ENCODE measurements around the gene RAB15. TPM values are rescaled to one million over a fixed set of nuclear protein-coding genes. Genes with fewer than 3 reads are reported as not detected.

RAB15 gene
- total RNA-seq, 1 experiment from 2014 or later: 3.3 TPM

- no peak for TF ChIP-seq FOSL1 (IDR thresholded peaks at IDR 0.05; ENCODE audit: low read depth)
- no peak for TF ChIP-seq CBX3 (IDR thresholded peaks at IDR 0.05; ENCODE audit: low read depth)
- TF ChIP-seq SRF (IDR thresholded peaks at IDR 0.05; ENCODE audit: low read depth): no peak
- TF ChIP-seq ELF1 (IDR thresholded peaks at IDR 0.05; ENCODE audit: borderline replicate concordance, low read depth): no peak
- no peak for TF ChIP-seq EZH2phosphoT487 (IDR thresholded peaks at IDR 0.05; ENCODE audit: borderline replicate concordance)
- no peak for TF ChIP-seq RAD21 (IDR thresholded peaks at IDR 0.05; ENCODE audit: low read depth)
- no peak for TF ChIP-seq SP1 (IDR thresholded peaks at IDR 0.05; ENCODE audit: low read depth)
- no peak for TF ChIP-seq EGR1 (IDR thresholded peaks at IDR 0.05; ENCODE audit: low read depth)
- TF ChIP-seq YY1 (IDR thresholded peaks at IDR 0.05; ENCODE audit: extremely low read depth, insufficient replicate concordance, low read depth, low read length): no peak
- TF ChIP-seq SIN3A (IDR thresholded peaks at IDR 0.05; ENCODE audit: low read depth): no peak
- H3K79me2 ChIP-seq (ENCODE audit: insufficient read depth, low read length): peaks cover 95% of the 10 kb centered on the region
- H2AFZ ChIP-seq (ENCODE audit: low read depth, low read length, poor library complexity, severe bottlenecking): no peak overlapping the region
- H3K4me1 ChIP-seq (ENCODE audit: control insufficient read depth in 1 of 2, insufficient read depth in 2 of 2, low read length in 2 of 2): peaks cover 6 to 10% of the 10 kb centered on the region in 2 experiments; a peak in 3 of 4 replicates
- H4K20me1 ChIP-seq (ENCODE audit: insufficient read depth): no peaks in the 10 kb centered on the region
- DNase-seq (ENCODE audit: low read depth, low spot score): no peak
- no peaks in the 10 kb centered on the region for H3K9me3 ChIP-seq (ENCODE audit: control insufficient read depth in 1 of 2, insufficient read depth in 1 of 2, low read depth in 1 of 2, low read length in 2 of 2)
- no peak overlapping the region for H3K9ac ChIP-seq (ENCODE audit: low read length)
- ChIA-PET POLR2A (no interaction called here), CTCF (no interaction called here), RAD21 (ENCODE audit: low non-redundant PET in 1 of 2, low total read pairs in 2 of 2, uncharacterized antibody in 2 of 2, unreplicated experiment in 2 of 2) (no interaction called here)
- intact Hi-C loops (cut with micrococcal nuclease): no loop called here
- H3K4me2 ChIP-seq (ENCODE audit: low read length): no peak overlapping the region
- H3K9me2 ChIP-seq (ENCODE audit: insufficient read depth): no peaks in the 10 kb centered on the region
- no peak overlapping the region for H3K4me3 ChIP-seq (replicated peaks in 1 of 2; ENCODE audit: low read depth in 1 of 2, low read length in 2 of 2)
- no peak overlapping the region for H3K27ac ChIP-seq (ENCODE audit: low read depth, low read length)
- BruUV-seq (replicated peaks): no TSS peak
- no peak for ATAC-seq
- no peaks in the 10 kb centered on the region for H3K27me3 ChIP-seq (ENCODE audit: insufficient read depth, low read length)
- peaks cover 0 to 9% of the 10 kb centered on the region in 2 experiments; a peak in 2 of 4 replicates for H3K36me3 ChIP-seq (ENCODE audit: control insufficient read depth in 1 of 2, insufficient read depth in 2 of 2, low read length in 2 of 2)
Measured at GRCh38 chr14:64919215-64919614, 52.9 kb downstream of the RAB15 start.

GRCh38 chr14:64918216-64918615 is 53.9 kb downstream of the RAB15 start:
- DNase-seq (ENCODE audit: low read depth, low spot score): no peak
- no peaks in the 10 kb centered on the region for H4K20me1 ChIP-seq (ENCODE audit: insufficient read depth)
- H2AFZ ChIP-seq (ENCODE audit: low read depth, low read length, poor library complexity, severe bottlenecking): no peak overlapping the region
- ATAC-seq: no peak
- H3K27ac ChIP-seq (ENCODE audit: low read depth, low read length): no peak overlapping the region
- no peak overlapping the region for H3K9ac ChIP-seq (ENCODE audit: low read length)
- no peaks in the 10 kb centered on the region for H3K9me3 ChIP-seq (ENCODE audit: control insufficient read depth in 1 of 2, insufficient read depth in 1 of 2, low read depth in 1 of 2, low read length in 2 of 2)
- ChIA-PET RAD21 (ENCODE audit: low non-redundant PET in 1 of 2, low total read pairs in 2 of 2, uncharacterized antibody in 2 of 2, unreplicated experiment in 2 of 2) (no interaction called here), POLR2A (no interaction called here), CTCF (no interaction called here)
- H3K4me1 ChIP-seq (ENCODE audit: control insufficient read depth in 1 of 2, insufficient read depth in 2 of 2, low read length in 2 of 2): peaks cover 8 to 16% of the 10 kb centered on the region in 2 experiments; a peak in 3 of 4 replicates
- TF ChIP-seq SP1 (IDR thresholded peaks at IDR 0.05; ENCODE audit: low read depth) (no peak), MAX (IDR thresholded peaks at IDR 0.05) (no peak), EZH2phosphoT487 (IDR thresholded peaks at IDR 0.05; ENCODE audit: borderline replicate concordance) (no peak), YY1 (IDR thresholded peaks at IDR 0.05; ENCODE audit: extremely low read depth, insufficient replicate concordance, low read depth, low read length) (no peak), EZH2 (IDR thresholded peaks at IDR 0.05) (no peak), EGR1 (IDR thresholded peaks at IDR 0.05; ENCODE audit: low read depth) (no peak), JUND (IDR thresholded peaks at IDR 0.05) (no peak), ZBTB33 (IDR thresholded peaks at IDR 0.05; ENCODE audit: extremely low read depth, insufficient replicate concordance, low read length) (no peak), TCF7L2 (IDR thresholded peaks at IDR 0.05; ENCODE audit: borderline replicate concordance, extremely low read depth, insufficient read depth, insufficient read length) (no peak), CBX3 (IDR thresholded peaks at IDR 0.05; ENCODE audit: low read depth) (no peak)
- TF ChIP-seq, protein P1, sequence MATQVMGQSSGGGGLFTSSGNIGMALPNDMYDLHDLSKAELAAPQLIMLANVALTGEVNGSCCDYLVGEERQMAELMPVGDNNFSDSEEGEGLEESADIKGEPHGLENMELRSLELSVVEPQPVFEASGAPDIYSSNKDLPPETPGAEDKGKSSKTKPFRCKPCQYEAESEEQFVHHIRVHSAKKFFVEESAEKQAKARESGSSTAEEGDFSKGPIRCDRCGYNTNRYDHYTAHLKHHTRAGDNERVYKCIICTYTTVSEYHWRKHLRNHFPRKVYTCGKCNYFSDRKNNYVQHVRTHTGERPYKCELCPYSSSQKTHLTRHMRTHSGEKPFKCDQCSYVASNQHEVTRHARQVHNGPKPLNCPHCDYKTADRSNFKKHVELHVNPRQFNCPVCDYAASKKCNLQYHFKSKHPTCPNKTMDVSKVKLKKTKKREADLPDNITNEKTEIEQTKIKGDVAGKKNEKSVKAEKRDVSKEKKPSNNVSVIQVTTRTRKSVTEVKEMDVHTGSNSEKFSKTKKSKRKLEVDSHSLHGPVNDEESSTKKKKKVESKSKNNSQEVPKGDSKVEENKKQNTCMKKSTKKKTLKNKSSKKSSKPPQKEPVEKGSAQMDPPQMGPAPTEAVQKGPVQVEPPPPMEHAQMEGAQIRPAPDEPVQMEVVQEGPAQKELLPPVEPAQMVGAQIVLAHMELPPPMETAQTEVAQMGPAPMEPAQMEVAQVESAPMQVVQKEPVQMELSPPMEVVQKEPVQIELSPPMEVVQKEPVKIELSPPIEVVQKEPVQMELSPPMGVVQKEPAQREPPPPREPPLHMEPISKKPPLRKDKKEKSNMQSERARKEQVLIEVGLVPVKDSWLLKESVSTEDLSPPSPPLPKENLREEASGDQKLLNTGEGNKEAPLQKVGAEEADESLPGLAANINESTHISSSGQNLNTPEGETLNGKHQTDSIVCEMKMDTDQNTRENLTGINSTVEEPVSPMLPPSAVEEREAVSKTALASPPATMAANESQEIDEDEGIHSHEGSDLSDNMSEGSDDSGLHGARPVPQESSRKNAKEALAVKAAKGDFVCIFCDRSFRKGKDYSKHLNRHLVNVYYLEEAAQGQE (IDR thresholded peaks at IDR 0.05; ENCODE audit: low read depth): no peak
- intact Hi-C loops (cut with micrococcal nuclease): no loop called here
- H3K4me2 ChIP-seq (ENCODE audit: low read length): no peak overlapping the region
- BruUV-seq (replicated peaks): no TSS peak
- H3K79me2 ChIP-seq (ENCODE audit: insufficient read depth, low read length): peaks cover 86% of the 10 kb centered on the region
- H3K36me3 ChIP-seq (ENCODE audit: control insufficient read depth in 1 of 2, insufficient read depth in 2 of 2, low read length in 2 of 2): no peaks in the 10 kb centered on the region
- no peak overlapping the region for H3K4me3 ChIP-seq (replicated peaks in 1 of 2; ENCODE audit: low read depth in 1 of 2, low read length in 2 of 2)
- no peaks in the 10 kb centered on the region for H3K9me2 ChIP-seq (ENCODE audit: insufficient read depth)
- no peaks in the 10 kb centered on the region for H3K27me3 ChIP-seq (ENCODE audit: insufficient read depth, low read length)
